GM12891 (cell line): ENCODE measurements around the gene TMEM252.

ENCODE experiments used
- POLR2A ChIP-seq: IDR thresholded peaks from 2 replicates; pipeline ENCODE4 v1.6.1; 2011; ENCODE audit warnings: low read depth, low read length, control low read depth
- POLR2AphosphoS5 ChIP-seq: IDR thresholded peaks from 2 replicates; pipeline ENCODE4 v1.6.1; 2011; ENCODE audit warnings: low read depth, low read length, control low read depth

DNA sequence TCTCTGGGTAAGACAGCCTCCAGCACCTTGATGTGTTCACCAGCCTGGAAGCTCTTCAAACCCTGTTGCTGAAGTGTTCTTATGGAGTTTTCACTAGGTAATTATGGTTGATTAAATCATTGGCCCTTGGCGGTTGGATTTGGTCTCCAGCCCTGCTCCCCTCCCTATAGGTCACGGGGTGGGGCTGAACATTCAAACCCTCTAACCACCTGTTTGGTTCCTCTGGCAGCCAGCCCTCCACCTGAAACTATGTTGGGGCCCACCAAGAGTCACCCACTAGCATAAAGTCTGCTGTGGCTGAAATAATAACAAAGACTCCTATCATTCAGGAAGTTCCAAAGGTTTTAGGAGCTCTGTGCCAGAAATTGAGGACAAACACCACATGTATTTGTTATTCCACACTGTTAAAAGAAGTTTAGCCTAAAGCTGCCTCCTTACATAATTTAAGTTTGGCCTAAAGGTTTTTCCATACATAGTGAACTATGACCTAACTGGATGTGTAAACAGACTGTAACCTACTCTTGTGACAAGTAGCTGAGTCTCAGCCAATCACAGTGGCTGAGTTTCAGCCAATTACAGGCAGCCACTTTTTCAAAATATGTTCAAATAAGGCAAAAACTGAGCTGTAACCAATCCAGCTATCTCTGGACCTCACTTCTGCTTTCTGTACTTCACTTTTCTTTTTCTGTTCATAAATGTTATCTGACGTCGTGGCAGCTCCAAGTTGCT is 34.8 kb downstream of the TMEM252 start:
- TF ChIP-seq POLR2AphosphoS5 (no peak), POLR2A (no peak)
